ENCODE data around the gene CLSTN1.
"Not testable (repeated sequence)": the region's sequence is repeated elsewhere in the genome, so short reads cannot be mapped to it uniquely, and the experiment has no call there.

CLSTN1 gene

DNA sequence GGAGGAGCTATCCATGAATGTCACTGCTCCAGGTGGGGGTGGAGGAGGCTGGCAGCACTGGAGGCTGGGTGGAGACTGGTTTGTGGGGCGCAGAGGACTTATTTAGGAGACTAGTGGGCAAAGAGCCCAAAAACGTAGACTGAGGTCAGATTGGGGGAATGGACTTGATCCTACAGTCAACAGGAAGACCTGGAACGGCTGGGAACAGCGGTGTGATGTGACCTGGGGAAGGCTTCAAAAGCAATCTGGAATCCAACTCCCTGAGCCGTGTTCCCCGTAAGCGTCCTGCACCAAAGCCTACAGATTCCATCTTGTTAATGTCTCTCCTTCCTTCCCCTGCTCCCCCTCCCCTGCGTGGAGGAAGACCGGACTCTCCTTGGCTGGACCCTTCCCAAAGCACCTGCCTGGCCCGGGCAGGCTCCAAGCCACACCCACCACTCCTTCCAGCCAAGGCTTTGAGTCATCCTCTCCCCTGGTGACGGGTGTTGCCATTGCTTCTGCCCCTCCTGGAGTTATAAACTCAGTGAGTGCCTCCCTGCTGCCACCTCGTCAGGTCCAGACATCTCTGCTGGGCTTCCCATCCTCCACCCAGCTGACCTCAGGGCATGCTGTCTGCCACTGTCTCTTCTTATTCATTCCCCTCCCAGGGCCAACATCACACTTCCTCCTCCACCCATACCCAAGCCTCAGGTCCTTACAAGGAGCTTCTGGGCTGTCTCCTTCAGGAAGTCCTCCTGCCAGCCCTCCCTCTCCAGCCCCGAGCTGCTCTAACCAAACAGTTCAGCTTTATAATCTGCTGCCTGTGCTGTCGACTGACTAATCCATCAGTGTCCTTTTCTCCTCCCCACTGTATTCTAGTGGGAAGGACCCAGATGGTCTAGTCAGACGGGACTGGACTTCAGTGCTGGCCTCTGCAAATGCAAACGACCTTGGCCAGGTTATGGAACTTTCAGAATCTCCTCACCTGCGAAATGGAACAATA lies 1.6 kb upstream of the CLSTN1 start:
- DNase-seq = peak; percentile 33

- DNase-seq = no peak
These were observed 931 bp upstream of the CLSTN1 start for GRCh38 chr1:9824702-9825089.

DNA sequence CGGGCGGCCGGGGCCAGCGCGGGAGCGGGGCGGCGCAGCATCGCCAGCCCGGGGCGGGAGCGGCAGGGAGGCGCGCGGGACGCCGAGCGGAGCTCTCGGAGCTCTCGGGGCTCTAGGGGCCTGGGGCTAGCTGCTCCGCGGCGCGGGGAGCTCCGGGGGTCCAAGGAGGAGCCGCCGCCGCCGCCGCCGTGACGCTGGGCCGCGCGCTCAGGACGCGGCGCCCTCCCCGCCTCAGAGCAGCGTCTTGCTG lies 147 bp downstream of the CLSTN1 start:
- DNase-seq = no peak

GRCh38 chr1:9822897-9823692 lies 670 bp downstream of the CLSTN1 start:
- DNase-seq = peak; percentile 32

GRCh38 chr1:9822490-9822889 lies 1.3 kb downstream of the CLSTN1 start:
- DNase-seq = no peak

GRCh38 chr1:9821710-9822109 lies 2.1 kb downstream of the CLSTN1 start:
- DNase-seq = no peak

DNA sequence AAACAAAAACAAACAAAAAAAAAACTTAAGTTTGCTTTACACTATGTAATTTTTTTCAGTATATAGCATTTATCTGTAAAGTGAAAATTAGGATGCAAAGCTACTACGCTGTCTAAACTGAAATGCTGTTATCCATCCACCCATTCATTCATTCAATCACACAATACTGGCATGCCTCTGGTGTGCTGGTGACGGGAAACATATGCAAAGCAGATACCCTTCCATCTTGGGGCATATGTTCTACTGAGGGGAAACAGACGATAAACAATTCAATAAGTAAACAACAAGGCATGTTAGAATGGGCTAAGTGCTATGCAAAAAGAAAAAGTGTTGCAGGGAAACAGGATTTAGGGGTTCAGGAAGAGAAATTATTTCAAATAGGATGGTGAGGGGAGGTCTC lies 3.2 kb downstream of the CLSTN1 start:
- DNase-seq = no peak

DNA sequence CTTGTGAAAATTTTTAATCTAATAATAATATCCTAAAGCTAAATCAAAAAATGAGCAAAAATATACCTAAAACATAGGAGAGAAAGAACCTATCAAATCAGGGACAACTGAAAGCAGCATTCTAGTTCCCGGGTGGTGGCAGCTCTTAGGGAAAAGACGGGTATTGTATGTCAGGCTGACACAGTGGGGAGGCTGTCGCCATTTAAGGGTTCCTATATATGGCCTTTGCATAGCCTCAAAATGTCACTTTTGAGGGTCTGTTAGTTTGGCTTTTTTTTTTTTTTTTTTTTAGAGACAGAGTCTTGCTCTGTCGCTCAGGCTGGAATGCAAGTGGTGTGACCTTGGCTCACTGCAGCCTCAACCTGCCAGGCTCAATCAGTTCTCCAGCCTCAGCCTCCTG lies 6.0 kb downstream of the CLSTN1 start:
- DNase-seq = no peak

DNA sequence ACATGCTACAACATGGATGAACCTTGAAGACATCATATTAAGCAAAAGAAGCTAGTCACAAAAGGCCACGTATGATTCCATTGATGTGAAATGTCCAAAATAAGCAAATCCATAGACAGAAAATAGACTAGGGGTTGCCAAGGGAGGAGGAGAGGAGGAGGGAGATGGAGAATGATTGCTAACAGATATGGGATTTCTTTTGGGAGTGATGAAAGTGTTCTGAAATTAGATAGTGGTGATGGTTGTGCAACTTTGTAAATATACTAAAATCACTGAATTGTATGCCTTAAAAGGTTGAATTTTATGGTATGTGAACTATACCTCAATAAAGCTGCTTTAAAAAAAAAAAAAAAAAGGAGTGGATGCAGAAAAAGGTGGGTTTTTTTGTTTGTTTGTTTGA lies 7.6 kb downstream of the CLSTN1 start:
- DNase-seq = no peak

DNA sequence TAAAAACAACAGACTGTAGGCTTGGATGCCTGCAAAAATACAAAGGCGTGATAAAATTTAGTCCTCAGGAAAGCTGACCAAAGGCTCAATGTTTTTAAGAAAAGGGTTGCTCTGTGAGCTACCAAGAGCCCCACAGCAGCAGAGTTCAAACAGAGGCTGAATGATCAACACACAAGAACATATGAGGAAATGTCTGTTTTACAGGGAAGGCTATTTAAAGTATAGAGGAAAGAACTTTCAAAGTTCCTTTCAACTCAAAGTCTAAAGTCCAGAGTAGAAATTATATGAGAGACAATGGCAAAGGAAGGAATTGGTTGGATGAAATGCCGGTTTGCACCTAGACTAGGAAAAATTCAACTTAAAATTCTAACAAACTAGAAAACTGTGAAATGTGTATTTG lies 8.6 kb downstream of the CLSTN1 start:
- DNase-seq = no peak

DNA sequence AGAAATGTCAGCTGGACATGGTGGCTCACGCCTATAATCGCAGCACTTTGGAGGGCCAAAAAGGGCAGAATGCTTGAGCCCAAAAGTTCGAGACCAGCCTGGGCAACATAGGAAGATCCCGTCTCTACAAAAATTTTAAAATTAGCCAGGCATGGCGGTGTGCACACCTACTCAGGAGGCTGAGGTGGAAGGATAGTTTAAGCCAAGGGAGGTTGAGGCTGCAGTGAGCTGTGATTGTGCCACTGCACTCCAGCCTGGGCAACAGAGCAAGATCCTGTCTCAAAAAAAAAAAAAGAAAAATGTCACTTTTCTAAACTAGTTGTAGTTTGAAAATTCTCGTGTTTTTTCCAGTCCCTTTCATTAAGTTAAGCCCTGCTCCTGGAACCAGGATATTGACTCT lies 9.1 kb downstream of the CLSTN1 start:
- no peak for DNase-seq

DNA sequence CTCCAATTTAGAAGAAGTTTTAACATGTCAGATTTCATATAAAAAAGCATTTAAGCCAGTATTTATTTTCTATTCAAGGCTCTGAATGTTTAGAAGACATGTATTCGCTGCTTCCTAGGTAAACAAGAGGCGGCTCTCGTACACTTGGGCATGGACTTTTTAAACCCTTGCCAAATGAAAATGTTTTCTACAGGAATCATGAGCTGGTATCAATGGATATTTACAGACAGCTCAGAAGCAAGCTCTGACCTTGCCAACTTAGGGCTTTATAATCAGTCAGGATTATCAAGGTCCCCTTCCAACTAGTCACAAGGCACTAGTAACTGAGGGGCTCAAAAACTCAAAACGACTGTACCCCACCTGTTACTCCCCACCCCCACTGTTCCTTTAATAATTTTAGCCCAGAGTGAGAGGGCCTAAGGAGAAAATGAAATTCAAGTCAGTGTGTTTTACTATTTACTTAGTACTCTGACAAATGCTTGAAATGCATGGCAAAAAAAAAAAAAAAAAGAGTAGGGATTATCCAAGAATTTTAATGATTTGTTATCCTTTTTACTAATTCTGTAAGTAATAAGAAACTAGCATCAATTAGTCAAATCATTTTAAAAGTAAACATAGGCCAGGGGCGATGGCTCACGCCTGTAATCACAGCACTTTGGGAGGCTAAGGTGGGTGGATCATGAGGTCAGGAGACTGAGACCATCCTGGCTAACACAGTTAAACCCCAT lies 12.4 kb downstream of the CLSTN1 start:
- DNase-seq = no peak

DNA sequence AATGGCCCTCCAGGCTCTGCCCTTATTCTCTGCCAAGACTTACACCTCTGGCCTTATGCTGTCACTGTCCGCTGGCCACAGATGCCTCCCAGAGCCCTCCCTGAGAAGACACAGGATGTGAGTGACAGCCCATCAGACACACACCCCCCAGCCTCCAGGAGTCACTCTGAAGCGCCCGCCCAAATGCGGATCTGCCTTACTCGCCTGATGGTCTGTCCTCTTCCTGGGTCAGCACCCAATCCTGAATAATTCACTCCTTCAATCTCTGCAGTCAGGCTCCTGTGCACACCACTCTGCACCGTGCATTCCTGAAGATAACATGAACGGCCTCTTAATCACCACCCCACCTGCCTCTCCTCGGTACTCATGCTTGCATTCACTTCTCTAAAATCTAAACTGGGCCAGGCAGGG lies 14.7 kb downstream of the CLSTN1 start:
- DNase-seq = no peak

DNA sequence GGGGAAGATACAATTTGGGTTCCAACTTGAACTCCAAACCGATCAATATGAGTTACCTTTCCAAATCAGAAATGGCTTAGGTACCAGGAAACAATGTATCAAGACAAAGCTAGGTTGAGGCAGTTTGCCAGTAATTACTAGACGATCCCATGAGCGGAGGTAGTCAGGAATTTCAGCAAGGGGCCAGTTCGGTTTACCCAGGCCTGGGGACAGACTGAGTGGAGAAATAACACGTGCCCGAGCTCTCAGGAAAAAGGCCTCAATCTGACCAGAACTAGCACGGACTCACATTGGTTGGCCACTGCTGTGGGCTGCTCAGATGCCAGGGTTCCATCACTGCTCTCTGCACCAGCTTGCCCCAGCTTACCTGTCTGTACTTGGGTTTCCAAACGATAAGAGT lies 15.3 kb downstream of the CLSTN1 start:
- DNase-seq = no peak

- no peak for DNase-seq
These were observed 16.2 kb downstream of the CLSTN1 start for GRCh38 chr1:9807541-9807940.

DNA sequence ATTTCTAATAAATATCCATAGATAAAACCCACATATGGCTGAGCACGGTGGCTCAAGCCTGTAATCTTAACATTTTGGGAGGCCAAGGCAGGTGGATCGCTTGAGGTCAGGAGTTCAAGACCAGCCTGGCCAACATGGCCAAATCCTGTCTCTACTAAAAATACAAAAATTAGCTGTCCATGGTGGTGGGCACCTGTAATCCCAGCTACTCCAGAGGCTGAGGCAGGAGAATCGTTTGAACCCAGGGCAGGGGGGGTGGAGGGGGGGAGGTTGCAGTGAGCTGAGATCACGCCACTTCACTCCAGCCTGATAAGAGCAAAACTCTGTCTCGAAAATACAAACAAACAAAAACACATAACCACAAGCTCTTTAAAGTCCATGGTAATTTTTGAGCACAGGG lies 17.8 kb downstream of the CLSTN1 start:
- DNase-seq = not testable (repeated sequence)

GRCh38 chr1:9805006-9805508 lies 18.7 kb downstream of the CLSTN1 start:
- DNase-seq = no peak

- not testable (repeated sequence) for DNase-seq
These were observed 20.5 kb downstream of the CLSTN1 start for GRCh38 chr1:9803003-9803918.

GRCh38 chr1:9801909-9802308 lies 21.9 kb downstream of the CLSTN1 start:
- no peak for DNase-seq

- DNase-seq = no peak
These were observed 25.3 kb downstream of the CLSTN1 start for GRCh38 chr1:9798236-9799130.

- no peak for DNase-seq
These were observed 26.7 kb downstream of the CLSTN1 start for GRCh38 chr1:9797049-9797448.

All from stimulated activated CD4-positive, alpha-beta T cell treated with anti-CD3 and anti-CD28 coated beads, Interleukin-4, amount 100 ng/mL, for 1 hour (primary cell).